Fibroblast of skin of right biceps (primary cell): ENCODE measurements around the gene MT1M.
"Not testable (repeated sequence)": the region's sequence is repeated elsewhere in the genome, so short reads cannot be mapped to it uniquely, and the experiment has no call there.

Source experiments
- DNase-seq: peaks from one replicate; pipeline ENCODE4 v3.0.0-alpha.2; 2013

The MT1M gene

GRCh38 chr16:56632156-56632847 lies at the start of gene MT1M:
MT1M (plus strand) TSS chr16:56632659; CDS start chr16:56632732, 73 bp downstream.
- DNase-seq, result no peak

- not testable (repeated sequence) for DNase-seq
These were observed 49.5 kb upstream of the MT1M start for GRCh38 chr16:56582911-56583310.

- DNase-seq, result no peak
These were observed 48.9 kb upstream of the MT1M start for GRCh38 chr16:56583351-56584168.

- DNase-seq, result no peak
These were observed 48.2 kb upstream of the MT1M start for GRCh38 chr16:56584276-56584675.

- DNase-seq, result no peak
These were observed 43.7 kb upstream of the MT1M start for GRCh38 chr16:56588781-56589140.

GRCh38 chr16:56589141-56590039 lies 43.1 kb upstream of the MT1M start, which contains the start of gene MT3:
MT3 (plus strand) TSS chr16:56589528; CDS start chr16:56589591, 63 bp downstream.
- no peak for DNase-seq

GRCh38 chr16:56591377-56592060 lies 40.9 kb upstream of the MT1M start:
- DNase-seq, result no peak

GRCh38 chr16:56593573-56594291 lies 38.7 kb upstream of the MT1M start:
- no peak for DNase-seq

GRCh38 chr16:56594292-56594619 lies 38.2 kb upstream of the MT1M start:
- no peak for DNase-seq

- DNase-seq, result peak; percentile 61
These were observed 32.0 kb upstream of the MT1M start for GRCh38 chr16:56600398-56600999.

GRCh38 chr16:56601325-56601724 lies 31.1 kb upstream of the MT1M start:
- DNase-seq, result no peak

- peak; percentile 49 for DNase-seq
These were observed 28.9 kb upstream of the MT1M start for GRCh38 chr16:56603589-56603988.

GRCh38 chr16:56604966-56605365 lies 27.5 kb upstream of the MT1M start:
- no peak for DNase-seq

GRCh38 chr16:56605475-56605874 lies 27.0 kb upstream of the MT1M start:
- no peak for DNase-seq

- DNase-seq, result peak; percentile 84
These were observed 26.4 kb upstream of the MT1M start for GRCh38 chr16:56606071-56606475.

GRCh38 chr16:56606476-56607108 lies 25.9 kb upstream of the MT1M start:
- DNase-seq, result no peak

- peak; percentile 99 for DNase-seq
These were observed 25.3 kb upstream of the MT1M start for GRCh38 chr16:56607109-56607618.

- no peak for DNase-seq
These were observed 24.8 kb upstream of the MT1M start for GRCh38 chr16:56607675-56608042.

GRCh38 chr16:56608043-56608875 lies 24.2 kb upstream of the MT1M start, which contains the start of gene MT2A:
MT2A (plus strand) TSS chr16:56608584; CDS start chr16:56608656, 72 bp downstream.
- DNase-seq, result peak; percentile 97
